ENCODE data around the gene TRPM3.
A peak's percentile ranks its signal among the peaks of the same experiment; 100 is the strongest.

TRPM3 gene

GRCh38 chr9:70498866-70499265 is 622.6 kb downstream of the TRPM3 start:
- DNase-seq: no peak

- DNase-seq: no peak
These were observed 625.2 kb downstream of the TRPM3 start for GRCh38 chr9:70496244-70496643.

- no peak for DNase-seq
These were observed 625.9 kb downstream of the TRPM3 start for GRCh38 chr9:70495514-70495913.

GRCh38 chr9:70494221-70494620 is 627.2 kb downstream of the TRPM3 start:
- DNase-seq: no peak

- DNase-seq: no peak
These were observed 628.4 kb downstream of the TRPM3 start for GRCh38 chr9:70493029-70493428.

- no peak for DNase-seq
These were observed 629.1 kb downstream of the TRPM3 start for GRCh38 chr9:70492319-70492777.

- DNase-seq: no peak
These were observed 629.7 kb downstream of the TRPM3 start for GRCh38 chr9:70491426-70492318.

GRCh38 chr9:70490478-70490877 is 630.9 kb downstream of the TRPM3 start:
- DNase-seq: peak; percentile 32

- DNase-seq: no peak
These were observed 632.7 kb downstream of the TRPM3 start for GRCh38 chr9:70488793-70489105.

- no peak for DNase-seq
These were observed 633.2 kb downstream of the TRPM3 start for GRCh38 chr9:70488098-70488792.

GRCh38 chr9:70486127-70486526 is 635.3 kb downstream of the TRPM3 start:
- DNase-seq: no peak

- peak; percentile 32 for DNase-seq
These were observed 636.1 kb downstream of the TRPM3 start for GRCh38 chr9:70485273-70485858.

- peak; percentile 88 for DNase-seq
These were observed 636.9 kb downstream of the TRPM3 start for GRCh38 chr9:70484232-70485130.

GRCh38 chr9:70481471-70481870 is 640.0 kb downstream of the TRPM3 start:
- DNase-seq: no peak

GRCh38 chr9:70480405-70480980 is 640.9 kb downstream of the TRPM3 start:
- peak; percentile 91 for DNase-seq

- peak; percentile 84 for DNase-seq
These were observed 641.5 kb downstream of the TRPM3 start for GRCh38 chr9:70479880-70480291.
